Measurements from ENCODE around the gene LORICRIN.
A peak's percentile ranks its signal among the peaks of the same experiment; 100 is the strongest.

Gene LORICRIN

DNA sequence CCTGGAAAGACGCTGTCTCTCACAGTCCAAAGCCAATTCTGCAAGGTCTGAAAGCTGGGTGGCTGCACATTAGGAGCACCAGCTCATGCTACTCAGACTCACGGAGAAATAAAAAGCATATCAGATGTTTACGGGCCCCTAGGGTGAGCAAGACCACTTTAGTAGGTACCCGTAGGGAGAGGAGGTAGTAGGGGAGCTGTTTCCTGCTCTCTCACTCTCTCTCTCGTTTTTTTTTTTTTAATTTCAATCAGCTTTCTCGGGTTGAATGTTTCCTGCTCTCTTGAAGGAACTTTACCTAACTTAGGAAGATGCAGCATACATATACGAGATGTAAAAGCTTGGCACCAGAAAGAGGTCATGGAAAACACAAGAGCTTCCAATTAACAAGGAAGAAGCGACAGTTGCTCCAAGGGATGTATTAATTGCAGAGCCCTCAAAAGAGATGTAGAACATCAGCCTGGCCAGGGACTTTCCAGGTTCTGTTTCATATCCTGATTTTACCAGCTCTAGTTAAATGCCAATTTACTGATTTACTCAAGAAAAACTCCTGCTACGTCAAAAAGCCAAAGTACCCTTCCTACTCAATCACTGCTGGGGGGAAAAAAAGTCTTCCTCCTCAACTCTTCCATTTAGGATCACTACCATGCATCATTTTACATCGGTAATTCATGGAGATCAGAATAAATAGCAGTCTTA is 3.1 kb downstream of the LORICRIN start:
- CTCF ChIA-PET, result interaction anchor here (0.7 to 2.0 kb wide), 6 partner anchors 10 to 392 kb away, joined by 3 to 5 read pairs (median 3); no protein-coding TSS in a partner anchor
- POLR2A ChIA-PET, result no interaction called here
- peak; percentile 40 for DNase-seq (ENCODE audit: extremely low spot score)
- TF ChIP-seq, protein P1, sequence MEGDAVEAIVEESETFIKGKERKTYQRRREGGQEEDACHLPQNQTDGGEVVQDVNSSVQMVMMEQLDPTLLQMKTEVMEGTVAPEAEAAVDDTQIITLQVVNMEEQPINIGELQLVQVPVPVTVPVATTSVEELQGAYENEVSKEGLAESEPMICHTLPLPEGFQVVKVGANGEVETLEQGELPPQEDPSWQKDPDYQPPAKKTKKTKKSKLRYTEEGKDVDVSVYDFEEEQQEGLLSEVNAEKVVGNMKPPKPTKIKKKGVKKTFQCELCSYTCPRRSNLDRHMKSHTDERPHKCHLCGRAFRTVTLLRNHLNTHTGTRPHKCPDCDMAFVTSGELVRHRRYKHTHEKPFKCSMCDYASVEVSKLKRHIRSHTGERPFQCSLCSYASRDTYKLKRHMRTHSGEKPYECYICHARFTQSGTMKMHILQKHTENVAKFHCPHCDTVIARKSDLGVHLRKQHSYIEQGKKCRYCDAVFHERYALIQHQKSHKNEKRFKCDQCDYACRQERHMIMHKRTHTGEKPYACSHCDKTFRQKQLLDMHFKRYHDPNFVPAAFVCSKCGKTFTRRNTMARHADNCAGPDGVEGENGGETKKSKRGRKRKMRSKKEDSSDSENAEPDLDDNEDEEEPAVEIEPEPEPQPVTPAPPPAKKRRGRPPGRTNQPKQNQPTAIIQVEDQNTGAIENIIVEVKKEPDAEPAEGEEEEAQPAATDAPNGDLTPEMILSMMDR (IDR thresholded peaks at IDR 0.05; ENCODE audit: control extremely low read depth, extremely low read depth, low read depth, missing control alignments), result no peak

DNA sequence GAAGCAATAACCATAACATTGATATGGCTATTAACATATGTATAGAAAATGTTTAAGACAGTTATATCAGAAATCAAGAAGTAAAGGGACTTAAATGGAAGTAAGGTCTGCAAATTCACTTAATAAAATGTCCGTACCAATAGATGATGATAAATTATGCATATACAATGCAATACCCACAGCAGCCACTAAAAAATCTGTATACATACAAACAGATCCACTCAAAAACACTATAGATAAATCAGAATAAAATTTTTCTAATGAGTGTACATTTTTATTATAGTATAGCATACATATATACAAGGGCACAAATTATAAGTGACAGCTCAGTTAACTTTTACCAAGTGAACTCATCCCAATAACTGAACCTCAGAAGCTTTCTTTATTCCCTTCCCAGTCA is 6.0 kb downstream of the LORICRIN start:
- CTCF ChIA-PET, result no interaction called here
- no peak for DNase-seq (ENCODE audit: extremely low spot score)
- POLR2A ChIA-PET, result no interaction called here
- TF ChIP-seq, protein P1 (IDR thresholded peaks at IDR 0.05; ENCODE audit: control extremely low read depth, extremely low read depth, low read depth, missing control alignments), result no peak

DNA sequence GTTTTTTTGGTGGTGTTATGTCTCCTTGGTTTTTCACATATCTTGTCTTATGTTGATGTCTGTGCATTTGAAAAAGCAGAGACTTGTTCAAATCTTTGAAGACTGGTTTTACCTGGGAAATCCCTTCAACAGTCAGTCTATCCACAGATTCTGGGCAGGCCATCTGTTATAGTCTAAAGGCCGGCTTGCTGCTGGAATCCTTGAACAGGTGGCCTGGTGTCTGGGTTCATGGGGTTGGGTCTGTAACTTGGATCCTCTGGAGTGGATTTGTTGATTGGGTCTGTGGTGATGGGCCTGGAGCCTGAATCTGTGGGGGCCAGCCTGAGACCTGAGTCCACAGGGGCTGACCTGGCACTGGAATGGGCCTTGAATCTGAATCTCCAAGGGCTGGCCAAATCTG is 12.2 kb downstream of the LORICRIN start:
- TF ChIP-seq, protein P1 (IDR thresholded peaks at IDR 0.05; ENCODE audit: control extremely low read depth, extremely low read depth, low read depth, missing control alignments), result no peak
- ChIA-PET POLR2A (no interaction called here), CTCF (no interaction called here)
- DNase-seq (ENCODE audit: extremely low spot score), result no peak

DNA sequence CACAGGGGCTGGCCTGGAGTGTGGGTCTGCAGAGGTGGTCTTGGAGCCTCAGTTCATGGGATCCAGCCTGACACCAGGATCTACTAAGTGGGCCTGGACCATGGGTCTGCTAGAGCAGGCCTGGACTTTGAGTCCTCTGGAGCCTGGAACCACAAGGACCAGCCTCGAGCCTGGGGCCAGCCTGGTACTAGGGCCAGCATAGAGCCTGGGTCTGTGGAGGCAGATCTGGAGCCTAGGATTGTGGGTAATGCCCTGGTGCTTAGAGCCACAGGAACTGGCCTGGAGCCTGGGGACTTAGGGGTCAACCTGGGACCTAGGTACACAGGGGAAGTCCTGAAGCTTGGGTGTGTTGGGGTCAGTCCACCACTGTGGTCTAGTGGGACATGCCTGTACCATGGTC is 12.7 kb downstream of the LORICRIN start:
- CTCF ChIA-PET, result no interaction called here
- TF ChIP-seq, protein P1 (IDR thresholded peaks at IDR 0.05; ENCODE audit: control extremely low read depth, extremely low read depth, low read depth, missing control alignments), result no peak
- POLR2A ChIA-PET, result no interaction called here
- DNase-seq (ENCODE audit: extremely low spot score), result no peak

DNA sequence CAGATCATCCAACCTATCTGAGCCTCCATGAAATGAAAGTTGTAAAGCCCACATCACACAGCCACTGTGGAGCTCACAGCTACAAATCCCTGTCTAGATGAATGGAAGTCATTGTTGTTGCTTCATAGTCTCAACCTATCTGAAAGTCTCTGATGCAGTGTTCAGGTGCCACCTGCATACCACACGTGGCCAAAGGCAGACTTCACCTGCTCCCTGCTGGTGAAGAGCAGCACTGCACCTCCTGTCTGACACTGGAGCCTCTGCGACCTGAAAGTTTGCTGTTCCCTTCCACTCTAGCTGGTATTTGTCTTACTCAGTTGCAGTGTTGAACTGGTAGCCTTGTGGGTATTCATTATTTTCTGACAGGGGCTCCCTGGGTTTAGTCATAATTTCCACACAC is 18.4 kb downstream of the LORICRIN start:
- ChIA-PET CTCF (interaction anchor here (1.0 to 1.5 kb wide), 4 partner anchors 9 to 406 kb away, joined by 3 to 9 read pairs (median 4); no protein-coding TSS in a partner anchor), POLR2A (no interaction called here)
- TF ChIP-seq, protein P1 (IDR thresholded peaks at IDR 0.05; ENCODE audit: control extremely low read depth, extremely low read depth, low read depth, missing control alignments), result peak; percentile 65
- peak; percentile 62 for DNase-seq (ENCODE audit: extremely low spot score)

DNA sequence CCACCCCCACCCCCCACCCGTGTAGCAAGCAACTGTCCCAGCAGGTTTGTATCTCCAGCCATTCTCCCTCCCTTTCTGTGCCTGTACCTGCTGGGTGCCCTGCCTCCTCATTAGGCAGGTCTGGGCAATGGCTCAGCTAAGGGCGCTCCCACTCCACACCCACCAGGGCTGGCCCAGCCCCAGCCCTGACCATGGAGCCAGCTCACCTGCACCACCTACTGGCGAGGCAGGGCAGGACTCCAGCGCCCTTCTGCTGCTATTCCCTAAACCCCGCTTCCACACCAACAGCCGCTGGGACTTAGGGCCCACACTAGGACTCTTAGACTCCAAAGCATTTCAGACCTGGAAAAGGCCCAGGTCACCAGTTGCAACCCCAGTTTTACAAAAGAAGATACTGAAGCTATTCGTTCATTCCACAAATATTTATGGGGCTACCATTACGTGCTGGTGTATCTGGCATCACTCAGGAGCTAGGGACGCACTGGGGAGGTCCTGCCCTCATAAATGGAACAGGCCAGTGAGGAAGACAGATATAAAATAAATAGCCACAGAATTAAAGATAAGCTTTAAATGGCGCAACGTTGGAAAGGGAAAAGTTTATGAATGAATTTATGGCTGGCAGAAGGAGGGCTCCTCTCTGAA is 29.3 kb downstream of the LORICRIN start:
- CTCF ChIA-PET, result interaction anchor here (0.7 to 2.0 kb wide), 16 partner anchors 8 to 413 kb away, joined by 3 to 14 read pairs (median 4); partner anchors contain the start of gene PGLYRP3
- peak; percentile 65 for DNase-seq (ENCODE audit: extremely low spot score)
- POLR2A ChIA-PET, result no interaction called here
- TF ChIP-seq, protein P1 (IDR thresholded peaks at IDR 0.05; ENCODE audit: control extremely low read depth, extremely low read depth, low read depth, missing control alignments), result peak; percentile 70
